Nephron progenitor cell (in vitro differentiated cells): Measurements from ENCODE around the gene PTPN3.

Experiments used
- DNase-seq: peaks from one replicate; pipeline ENCODE4 v3.0.0; 2021
- H3K27ac Mint-ChIP-seq: 2 replicates; pipeline ENCODE4 v1.8.0; 2021; ENCODE audit warnings: mild to moderate bottlenecking, moderate library complexity, mixed read lengths
- H3K27me3 Mint-ChIP-seq: 2 replicates; pipeline ENCODE4 v1.8.0; 2021; ENCODE audit warnings: mild to moderate bottlenecking, low read depth, mixed read lengths; ENCODE audit not compliant: poor library complexity
- H3K36me3 Mint-ChIP-seq: 2 replicates; pipeline ENCODE4 v1.8.0; 2021; ENCODE audit warnings: low read depth, mixed read lengths
- H3K4me1 Mint-ChIP-seq: 2 replicates; pipeline ENCODE4 v1.8.0; 2021; ENCODE audit warnings: mixed read lengths
- H3K4me3 Mint-ChIP-seq: 2 replicates; pipeline ENCODE4 v1.8.0; 2021; ENCODE audit warnings: mild to moderate bottlenecking, moderate library complexity, mixed read lengths
- H3K9me3 Mint-ChIP-seq: 2 replicates; pipeline ENCODE4 v1.8.0; 2021; ENCODE audit warnings: mild to moderate bottlenecking, moderate library complexity, mixed read lengths
- CTCF ChIP-seq: fragments of 200-600 bp; sonication (generic); IDR thresholded peaks from 2 replicates; pipeline ENCODE4 v1.5.0; 2021; ENCODE audit warnings: antibody characterized with exemption

The PTPN3 gene

DNA sequence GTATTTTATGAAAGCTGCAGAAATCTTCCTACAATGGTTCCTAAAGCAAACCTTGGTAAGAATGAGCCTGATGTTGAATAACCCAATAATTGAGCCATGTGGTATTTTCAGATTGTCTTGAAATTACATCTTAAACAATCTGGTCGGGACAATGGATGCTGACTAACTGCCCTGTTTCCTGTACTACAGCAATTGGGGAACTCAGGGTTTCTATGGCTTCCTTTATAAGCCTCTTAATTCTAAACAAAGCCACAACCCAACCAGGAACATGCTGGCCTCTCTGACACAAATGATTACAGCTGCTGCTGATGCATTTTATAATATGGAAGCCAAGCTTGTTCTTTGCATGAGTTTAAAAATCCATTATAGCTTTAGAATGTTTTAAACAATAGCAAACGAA lies 30.2 kb downstream of the PTPN3 start:
- Mint-ChIP-seq H3K27ac (no peak overlapping the region), H3K27me3 (peaks cover 13% of the 10 kb centered on the region), H3K9me3 (no peaks in the 10 kb centered on the region), H3K4me3 (no peak overlapping the region), H3K36me3 (no peaks in the 10 kb centered on the region), H3K4me1 (peaks cover 19% of the 10 kb centered on the region)
- no peak for TF ChIP-seq CTCF
- DNase-seq: no peak

DNA sequence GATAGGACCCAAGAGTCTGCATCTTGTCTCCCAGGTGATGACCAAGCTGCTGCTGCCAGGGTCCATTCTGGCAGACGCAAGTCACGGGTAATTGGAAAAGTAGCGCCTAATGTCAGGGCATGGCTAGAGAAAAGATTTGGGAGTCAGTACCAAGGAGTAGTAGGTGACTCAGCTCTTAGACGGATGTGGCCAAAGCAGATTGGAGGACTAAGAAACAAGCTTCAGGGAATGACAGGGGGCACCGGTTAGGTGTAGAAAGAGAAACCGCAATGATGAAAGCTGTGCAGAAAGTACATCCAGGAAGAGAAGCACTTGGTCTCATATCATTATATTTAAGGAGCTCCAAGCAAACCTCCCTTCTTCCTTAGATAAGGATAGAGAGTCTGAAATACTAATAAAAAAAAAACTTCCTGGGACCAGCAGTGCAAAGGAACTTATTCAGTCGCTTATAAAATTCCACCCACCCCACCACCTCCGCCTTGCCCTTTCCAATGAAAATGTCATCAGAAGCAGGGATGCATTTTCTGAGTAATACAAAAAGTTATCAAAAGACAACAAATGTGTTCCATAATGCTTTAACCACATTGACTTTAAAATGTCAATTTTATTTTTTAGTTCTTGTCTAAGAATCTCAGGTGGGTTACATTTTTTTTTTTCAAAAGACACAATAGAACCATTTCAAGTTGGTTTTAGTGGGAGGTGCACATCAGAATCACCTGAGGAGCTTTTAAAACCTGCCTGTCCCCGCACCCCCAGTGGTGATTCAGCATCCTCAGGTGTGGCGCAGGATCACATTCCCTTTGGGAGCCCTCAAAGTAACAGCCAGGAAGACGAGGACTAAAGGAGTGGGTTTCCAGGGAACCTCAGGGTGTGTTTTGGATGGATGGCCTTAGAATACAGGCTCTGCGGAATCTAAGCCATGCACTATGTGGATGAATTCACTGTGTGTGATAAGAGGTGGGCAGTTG lies 31.2 kb downstream of the PTPN3 start:
- Mint-ChIP-seq H3K4me1 (peaks cover 16% of the 10 kb centered on the region), H3K4me3 (no peak overlapping the region), H3K27me3 (peaks cover 12% of the 10 kb centered on the region), H3K36me3 (no peaks in the 10 kb centered on the region), H3K9me3 (no peaks in the 10 kb centered on the region), H3K27ac (no peak overlapping the region)
- no peak for DNase-seq
- no peak for TF ChIP-seq CTCF

DNA sequence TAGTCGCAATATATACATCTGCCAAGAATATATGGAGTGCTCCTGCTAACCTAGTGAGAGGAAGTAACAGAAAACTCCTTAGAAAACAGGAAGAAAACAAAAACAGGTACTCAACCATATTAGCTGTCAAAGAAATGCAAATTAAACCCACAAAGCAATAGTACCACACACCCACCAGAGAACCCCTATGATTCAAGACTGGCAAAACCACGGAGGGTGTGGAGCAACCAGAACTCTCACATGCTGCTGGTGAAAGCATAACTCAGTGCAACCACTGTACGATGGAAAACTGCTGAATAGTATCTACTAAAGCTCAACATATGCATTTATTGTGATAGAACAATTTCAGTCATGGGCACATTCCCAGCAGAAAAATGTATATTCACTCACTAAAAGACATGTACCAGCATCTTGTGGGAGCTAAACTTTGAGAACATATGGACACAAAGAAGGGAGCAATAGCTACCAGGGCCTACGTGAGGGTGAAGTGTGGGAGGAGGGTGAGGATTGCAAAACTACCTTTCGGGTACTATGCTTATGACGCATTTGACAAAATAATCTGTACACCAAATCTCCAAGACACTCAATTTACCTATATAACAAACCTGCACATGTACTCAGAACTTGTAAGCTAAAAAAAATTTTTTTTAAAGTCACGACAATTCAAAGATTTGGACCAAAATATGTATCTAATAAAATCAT lies 34.0 kb downstream of the PTPN3 start:
- peaks cover 7% of the 10 kb centered on the region for H3K27me3 Mint-ChIP-seq
- H3K9me3 Mint-ChIP-seq: no peaks in the 10 kb centered on the region
- no peak for DNase-seq
- peaks cover 7% of the 10 kb centered on the region for H3K4me1 Mint-ChIP-seq
- H3K4me3 Mint-ChIP-seq: no peak overlapping the region
- H3K36me3 Mint-ChIP-seq: no peaks in the 10 kb centered on the region
- no peak overlapping the region for H3K27ac Mint-ChIP-seq
- TF ChIP-seq CTCF: no peak

- Mint-ChIP-seq H3K4me3 (no peak overlapping the region), H3K9me3 (no peaks in the 10 kb centered on the region), H3K36me3 (no peaks in the 10 kb centered on the region), H3K27me3 (peaks cover 10% of the 10 kb centered on the region), H3K4me1 (peaks cover 10% of the 10 kb centered on the region), H3K27ac (no peak overlapping the region)
- no peak for DNase-seq
- no peak for TF ChIP-seq CTCF
Observed at GRCh38 chr9:109460576-109460975, 37.5 kb downstream of the PTPN3 start.

DNA sequence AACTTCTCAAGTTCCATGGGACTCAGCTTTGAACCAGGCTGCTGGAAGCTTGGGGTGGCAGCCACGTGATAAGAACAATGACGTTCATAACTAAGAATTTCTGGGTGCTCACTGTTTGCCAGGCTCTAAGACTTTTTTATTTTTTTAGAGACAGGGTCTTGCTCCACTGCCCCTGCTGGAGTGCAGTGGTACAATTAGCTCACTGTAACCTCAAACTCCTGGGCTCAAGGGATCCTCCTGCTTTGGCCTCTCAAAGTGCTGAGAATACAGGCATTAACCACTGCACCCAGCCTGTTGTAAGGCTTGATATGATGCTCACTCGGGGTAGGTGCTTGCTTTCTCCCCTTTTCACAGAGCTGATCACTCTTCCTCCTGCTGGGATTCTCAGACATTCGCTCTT lies 38.7 kb downstream of the PTPN3 start:
- Mint-ChIP-seq H3K27me3 (peaks cover 8% of the 10 kb centered on the region), H3K27ac (no peak overlapping the region), H3K4me1 (peaks cover 14% of the 10 kb centered on the region)

More for the DNA sequence above, 38.7 kb downstream of the PTPN3 start:
- Mint-ChIP-seq H3K9me3 (no peaks in the 10 kb centered on the region), H3K36me3 (no peaks in the 10 kb centered on the region), H3K4me3 (no peak overlapping the region)
- DNase-seq: no peak
- no peak for TF ChIP-seq CTCF
